IMR-90 (cell line): ENCODE data around the gene ENDOV.

Source experiments
- CEBPB ChIP-seq: IDR thresholded peaks from 2 replicates; pipeline ENCODE4 v1.6.1; 2012; ENCODE audit warnings: low read depth, low read length, improper control_type of control experiment
- CHD1 ChIP-seq: IDR thresholded peaks from 2 replicates; pipeline ENCODE4 v1.6.1; 2012; ENCODE audit warnings: low read depth, low read length, improper control_type of control experiment
- CTCF ChIP-seq: conservative IDR thresholded peaks from 2 replicates; pipeline ENCODE4 v1.5.1; 2012; ENCODE audit warnings: mild to moderate bottlenecking, low read depth, low read length, improper control_type of control experiment
- MAFK ChIP-seq: IDR thresholded peaks from 2 replicates; pipeline ENCODE4 v1.6.1; 2012; ENCODE audit warnings: low read depth, low read length, improper control_type of control experiment
- POLR2A ChIP-seq: IDR thresholded peaks from 2 replicates; pipeline ENCODE4 v1.6.1; 2012; ENCODE audit warnings: mild to moderate bottlenecking, low read depth, low read length
- RCOR1 ChIP-seq: IDR thresholded peaks from 2 replicates; pipeline ENCODE4 v1.6.1; 2012; ENCODE audit warnings: mild to moderate bottlenecking, low read length, improper control_type of control experiment; ENCODE audit not compliant: insufficient replicate concordance
- RFX5 ChIP-seq: IDR thresholded peaks from 2 replicates; pipeline ENCODE4 v1.8.0; 2012; ENCODE audit warnings: low read depth, mild to moderate bottlenecking, low read length, moderate library complexity
- SMC3 ChIP-seq: fragments of 150-350 bp; IDR thresholded peaks from 2 replicates; pipeline ENCODE4 v1.6.1; 2016; ENCODE audit warnings: low read depth, mild to moderate bottlenecking, antibody characterized with exemption, low read length, moderate library complexity

DNA sequence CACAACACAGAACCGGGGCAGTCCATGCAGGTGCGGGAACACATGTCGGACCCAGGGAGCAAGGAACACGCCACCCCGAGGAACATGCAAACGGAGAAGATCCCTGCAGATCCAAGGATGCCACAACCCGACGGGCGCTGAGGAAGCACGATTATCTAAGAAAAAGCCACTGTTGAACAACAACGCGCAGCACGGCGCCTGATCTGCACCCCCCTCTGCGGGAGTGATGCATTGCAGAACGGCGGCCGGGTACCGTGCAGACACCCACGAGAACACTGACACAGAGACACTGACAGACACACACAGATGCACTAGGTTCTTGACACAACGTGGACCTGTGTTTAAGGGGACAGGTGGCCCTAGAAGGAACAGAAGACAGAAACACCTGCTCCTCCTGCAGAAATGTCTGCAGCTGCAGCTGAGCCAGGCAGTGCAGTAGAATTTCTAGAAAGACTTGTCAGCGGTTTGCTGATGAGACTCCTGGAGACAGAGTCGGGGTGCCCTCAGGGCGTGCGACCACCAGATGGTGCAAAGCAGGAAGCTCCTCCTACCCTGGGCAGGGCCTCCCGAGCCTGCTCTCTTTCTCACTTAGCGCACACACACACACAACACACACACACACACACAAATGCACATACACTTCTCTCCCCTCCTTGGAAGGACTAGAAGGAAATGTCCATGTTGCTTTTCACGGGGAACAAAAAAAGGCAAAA is 54.0 kb downstream of the ENDOV start:
- TF ChIP-seq CHD1, result no peak
- no peak for TF ChIP-seq SMC3
- no peak for TF ChIP-seq RFX5
- TF ChIP-seq MAFK, result no peak
- TF ChIP-seq POLR2A, result no peak
- no peak for TF ChIP-seq CTCF
- no peak for TF ChIP-seq CEBPB
- TF ChIP-seq RCOR1, result no peak
